Measurements from ENCODE around the gene CFAP161. TPM values are rescaled to one million over a fixed set of nuclear protein-coding genes. Genes with fewer than 3 reads are reported as not detected.

The CFAP161 gene
- total RNA-seq, 3 donors from 2014 or later (not counting 1 experiment from before 2014, with no cell fraction given), result 0.53 to 1.3 TPM; not detected in 1

DNA sequence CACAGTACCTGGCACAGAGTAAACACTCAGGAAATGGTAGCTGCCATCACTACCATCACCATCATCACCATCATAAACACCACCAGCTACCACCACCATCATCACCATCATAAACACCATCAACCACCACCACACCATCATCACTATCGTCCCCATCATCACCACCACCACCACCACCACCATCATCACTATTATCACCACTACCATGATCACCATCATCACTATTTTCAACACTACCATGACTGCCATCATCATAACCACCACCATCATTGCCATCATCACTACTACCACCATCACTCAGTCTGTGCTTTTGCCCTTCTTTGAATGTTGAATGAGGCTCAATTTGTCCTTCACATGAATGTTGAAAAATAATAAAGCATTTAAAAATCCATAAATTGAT, 41.4 kb downstream of the CFAP161 start:
- Histone ChIP-seq H3K36me3 (ENCODE audit: control insufficient read depth, insufficient read depth, low read length) (no peaks in the 10 kb centered on the region), H3K27ac (ENCODE audit: low read length) (no peak overlapping the region), H3K4me1 (ENCODE audit: control insufficient read depth, insufficient read depth, low read length) (no peaks in the 10 kb centered on the region), H3K27me3 (ENCODE audit: control insufficient read depth, insufficient read depth, low read length) (no peaks in the 10 kb centered on the region), H3K9me3 (ENCODE audit: control insufficient read depth, insufficient read depth, low read length) (no peaks in the 10 kb centered on the region), H3K4me3 (ENCODE audit: low read length) (no peak overlapping the region)
- Mint-ChIP-seq H3K27me3 (ENCODE audit: low read depth in 2 of 2) (peaks cover 12 to 15% of the 10 kb centered on the region in 2 donors), H3K9me3 (no peaks in the 10 kb centered on the region), H3K27ac (no peak overlapping the region), H3K4me3 (no peak overlapping the region), H3K36me3 (no peaks in the 10 kb centered on the region), H3K4me1 (no peaks in the 10 kb centered on the region)
- TF ChIP-seq, protein P1, sequence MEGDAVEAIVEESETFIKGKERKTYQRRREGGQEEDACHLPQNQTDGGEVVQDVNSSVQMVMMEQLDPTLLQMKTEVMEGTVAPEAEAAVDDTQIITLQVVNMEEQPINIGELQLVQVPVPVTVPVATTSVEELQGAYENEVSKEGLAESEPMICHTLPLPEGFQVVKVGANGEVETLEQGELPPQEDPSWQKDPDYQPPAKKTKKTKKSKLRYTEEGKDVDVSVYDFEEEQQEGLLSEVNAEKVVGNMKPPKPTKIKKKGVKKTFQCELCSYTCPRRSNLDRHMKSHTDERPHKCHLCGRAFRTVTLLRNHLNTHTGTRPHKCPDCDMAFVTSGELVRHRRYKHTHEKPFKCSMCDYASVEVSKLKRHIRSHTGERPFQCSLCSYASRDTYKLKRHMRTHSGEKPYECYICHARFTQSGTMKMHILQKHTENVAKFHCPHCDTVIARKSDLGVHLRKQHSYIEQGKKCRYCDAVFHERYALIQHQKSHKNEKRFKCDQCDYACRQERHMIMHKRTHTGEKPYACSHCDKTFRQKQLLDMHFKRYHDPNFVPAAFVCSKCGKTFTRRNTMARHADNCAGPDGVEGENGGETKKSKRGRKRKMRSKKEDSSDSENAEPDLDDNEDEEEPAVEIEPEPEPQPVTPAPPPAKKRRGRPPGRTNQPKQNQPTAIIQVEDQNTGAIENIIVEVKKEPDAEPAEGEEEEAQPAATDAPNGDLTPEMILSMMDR (IDR thresholded peaks at IDR 0.05), result no peak
- 32% methylated on average over 1 of the region's 1 CpG for WGBS (ENCODE audit: insufficient coverage)
- no peak for ATAC-seq
- DNase-seq, result no peak
- intact Hi-C loops (cut with micrococcal nuclease), result loop anchor here (5.0 kb wide), 1 partner anchor 92 kb away; no protein-coding TSS in a partner anchor

DNA sequence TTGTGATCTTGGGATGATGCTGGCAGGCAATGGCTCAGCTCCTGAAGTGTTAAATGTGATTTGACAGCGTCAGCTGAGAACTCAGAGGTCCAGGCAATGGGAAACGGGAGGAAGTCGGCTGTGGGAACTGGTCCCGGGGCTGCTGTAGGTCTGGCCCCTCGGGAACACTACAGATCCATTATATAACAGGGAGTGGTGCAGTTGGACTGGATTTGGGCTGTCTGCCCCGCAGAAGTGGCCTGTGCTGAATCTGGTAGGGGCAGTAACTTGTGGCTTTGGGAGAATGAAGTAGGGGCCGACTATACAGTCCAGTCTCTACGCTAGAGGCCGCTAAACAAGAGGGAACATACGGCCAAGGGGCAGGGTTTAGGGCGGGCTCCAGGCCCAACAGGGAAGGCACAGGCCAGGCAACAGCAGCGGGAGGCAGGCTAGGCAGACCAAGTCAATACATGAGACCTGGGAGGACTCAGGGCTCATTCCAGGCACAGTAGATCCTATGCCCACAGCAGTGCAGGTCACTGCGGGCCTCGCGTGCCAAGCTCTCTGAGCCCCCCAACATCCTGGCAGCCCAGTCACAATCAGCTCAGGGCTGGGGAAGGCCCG, 42.3 kb downstream of the CFAP161 start:
- intact Hi-C loops (cut with micrococcal nuclease), result loop anchor here (5.0 kb wide), 1 partner anchor 91 kb away; no protein-coding TSS in a partner anchor
- Histone ChIP-seq H3K4me1 (ENCODE audit: control insufficient read depth, insufficient read depth, low read length) (no peaks in the 10 kb centered on the region), H3K4me3 (ENCODE audit: low read length) (no peak overlapping the region), H3K27ac (ENCODE audit: low read length) (no peak overlapping the region), H3K36me3 (ENCODE audit: control insufficient read depth, insufficient read depth, low read length) (no peaks in the 10 kb centered on the region), H3K27me3 (ENCODE audit: control insufficient read depth, insufficient read depth, low read length) (no peaks in the 10 kb centered on the region), H3K9me3 (ENCODE audit: control insufficient read depth, insufficient read depth, low read length) (no peaks in the 10 kb centered on the region)
- DNase-seq, result no peak
- Mint-ChIP-seq H3K36me3 (no peaks in the 10 kb centered on the region), H3K27me3 (ENCODE audit: low read depth in 2 of 2) (peaks cover 12 to 16% of the 10 kb centered on the region in 2 donors), H3K27ac (no peak overlapping the region), H3K4me1 (no peaks in the 10 kb centered on the region), H3K4me3 (no peak overlapping the region), H3K9me3 (no peaks in the 10 kb centered on the region)
- WGBS (ENCODE audit: insufficient coverage), result 88% methylated on average over 16 of the region's 16 CpGs
- ATAC-seq, result no peak
- TF ChIP-seq, protein P1 (IDR thresholded peaks at IDR 0.05), result no peak

DNA sequence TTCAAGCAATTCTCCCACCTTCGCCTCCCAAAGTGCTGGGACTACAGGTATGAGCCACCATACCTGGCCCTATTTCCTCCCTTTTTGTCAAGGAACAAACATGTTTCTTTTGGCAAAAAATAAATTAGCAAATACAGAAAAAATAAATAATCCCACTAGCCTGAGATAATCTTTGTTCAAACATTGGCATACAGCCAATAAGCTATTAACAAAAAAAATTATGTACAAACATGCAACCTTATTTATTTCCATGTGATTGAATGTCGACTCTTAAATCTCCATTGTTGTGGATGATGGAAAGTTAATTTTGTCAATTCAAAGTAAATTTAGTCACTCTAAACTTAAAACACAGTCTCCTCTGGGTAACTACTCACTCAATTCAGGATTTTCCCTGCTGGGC, 44.3 kb downstream of the CFAP161 start:
- Histone ChIP-seq H3K9me3 (ENCODE audit: control insufficient read depth, insufficient read depth, low read length) (no peaks in the 10 kb centered on the region), H3K27ac (ENCODE audit: low read length) (no peak overlapping the region), H3K4me1 (ENCODE audit: control insufficient read depth, insufficient read depth, low read length) (no peaks in the 10 kb centered on the region), H3K27me3 (ENCODE audit: control insufficient read depth, insufficient read depth, low read length) (no peaks in the 10 kb centered on the region), H3K4me3 (ENCODE audit: low read length) (no peak overlapping the region), H3K36me3 (ENCODE audit: control insufficient read depth, insufficient read depth, low read length) (no peaks in the 10 kb centered on the region)
- ATAC-seq (no peak), DNase-seq (no peak)
- 73% methylated on average over 1 of the region's 2 CpGs for WGBS (ENCODE audit: insufficient coverage)
- intact Hi-C loops (cut with micrococcal nuclease), result loop anchor here (5.0 kb wide), 1 partner anchor 89 kb away; no protein-coding TSS in a partner anchor
- Mint-ChIP-seq H3K4me3 (no peak overlapping the region), H3K36me3 (no peaks in the 10 kb centered on the region), H3K9me3 (no peaks in the 10 kb centered on the region), H3K27me3 (ENCODE audit: low read depth in 2 of 2) (peaks cover 18 to 25% of the 10 kb centered on the region in 2 donors), H3K4me1 (no peaks in the 10 kb centered on the region), H3K27ac (no peak overlapping the region)
- TF ChIP-seq, protein P1 (IDR thresholded peaks at IDR 0.05), result no peak

DNA sequence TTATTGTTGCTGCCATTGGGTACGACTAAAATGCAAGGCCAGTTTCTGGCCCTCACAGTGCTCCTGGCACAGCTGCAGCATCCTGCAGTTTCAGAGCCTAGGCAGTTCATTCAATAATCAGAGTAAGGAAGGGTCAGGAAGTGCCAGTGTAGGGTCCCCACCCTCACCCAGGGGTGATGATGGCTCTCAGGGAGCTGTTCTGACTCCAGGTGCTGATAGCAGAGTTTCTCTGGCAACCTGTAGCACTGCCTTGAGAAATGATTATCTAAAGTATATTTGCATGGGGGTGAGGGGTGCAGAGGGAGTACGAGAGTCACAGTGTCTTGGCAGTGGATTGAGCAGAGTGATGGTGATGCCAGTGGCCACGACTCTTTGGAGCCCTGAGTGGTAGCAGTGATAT, 47.1 kb downstream of the CFAP161 start:
- H3K9me3 Mint-ChIP-seq, result no peaks in the 10 kb centered on the region
- Histone ChIP-seq H3K4me3 (ENCODE audit: low read length) (no peak overlapping the region), H3K9me3 (ENCODE audit: control insufficient read depth, insufficient read depth, low read length) (no peaks in the 10 kb centered on the region), H3K27me3 (ENCODE audit: control insufficient read depth, insufficient read depth, low read length) (no peaks in the 10 kb centered on the region), H3K27ac (ENCODE audit: low read length) (no peak overlapping the region), H3K4me1 (ENCODE audit: control insufficient read depth, insufficient read depth, low read length) (peaks cover 9% of the 10 kb centered on the region), H3K36me3 (ENCODE audit: control insufficient read depth, insufficient read depth, low read length) (no peaks in the 10 kb centered on the region)
- H3K4me1 Mint-ChIP-seq, result peaks cover 8 to 9% of the 10 kb centered on the region in 2 donors
- ATAC-seq (no peak), DNase-seq (no peak)
- H3K36me3 Mint-ChIP-seq, result no peaks in the 10 kb centered on the region
- 82% methylated on average over 3 of the region's 3 CpGs for WGBS (ENCODE audit: insufficient coverage)
- intact Hi-C loops (cut with micrococcal nuclease), result no loop called here
- TF ChIP-seq, protein P1 (IDR thresholded peaks at IDR 0.05), result no peak
- peaks cover 22 to 36% of the 10 kb centered on the region in 2 donors for H3K27me3 Mint-ChIP-seq (ENCODE audit: low read depth in 2 of 2)
- H3K4me3 Mint-ChIP-seq, result no peak overlapping the region
- no peak overlapping the region for H3K27ac Mint-ChIP-seq
